Measurements from ENCODE around the gene FCGR3B.
"Not testable (repeated sequence)": the region's sequence is repeated elsewhere in the genome, so short reads cannot be mapped to it uniquely, and the experiment has no call there.

Gene FCGR3B

DNA sequence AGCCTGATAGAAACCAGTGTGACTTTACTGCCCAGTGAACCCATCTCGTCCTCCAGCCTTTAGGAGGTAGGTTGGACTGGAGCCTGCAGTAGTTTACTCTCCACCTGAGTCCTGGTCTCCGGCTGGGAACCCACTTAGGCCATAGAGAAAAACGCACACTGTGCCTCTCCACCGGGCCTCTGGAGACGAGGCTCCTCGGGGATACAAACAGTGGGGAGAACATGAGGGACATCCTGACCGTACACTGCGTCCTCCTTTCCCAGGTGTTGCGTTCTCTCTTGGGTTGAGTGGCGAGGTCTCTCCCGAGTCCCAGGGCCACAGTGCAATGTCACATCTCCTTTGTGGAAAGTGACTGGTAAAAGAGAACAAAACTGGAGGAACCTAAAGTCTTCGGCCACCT is 26.0 kb downstream of the FCGR3B start:
- DNase-seq = not testable (repeated sequence)

DNA sequence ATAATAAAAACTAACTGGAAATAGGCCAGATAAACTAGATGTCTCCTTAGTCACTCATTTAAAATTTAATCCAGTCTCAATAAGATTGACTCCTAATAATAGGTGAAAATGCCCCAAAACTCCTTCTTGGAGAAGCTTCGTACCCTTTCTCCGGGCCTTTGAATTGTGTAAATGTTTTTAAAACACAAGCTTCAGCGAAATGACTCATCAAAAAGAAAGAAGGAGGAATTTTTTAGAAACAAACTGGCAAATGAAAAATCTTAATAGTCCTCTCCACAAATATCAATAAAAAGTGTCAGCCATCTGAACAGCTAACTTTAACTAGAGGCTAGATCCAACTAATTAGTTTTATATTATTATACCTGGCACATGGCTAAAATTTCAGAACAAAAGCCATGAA is 33.9 kb downstream of the FCGR3B start:
- DNase-seq = not testable (repeated sequence)

GRCh38 chr1:161595583-161595982 is 35.4 kb downstream of the FCGR3B start:
- DNase-seq = not testable (repeated sequence)

DNA sequence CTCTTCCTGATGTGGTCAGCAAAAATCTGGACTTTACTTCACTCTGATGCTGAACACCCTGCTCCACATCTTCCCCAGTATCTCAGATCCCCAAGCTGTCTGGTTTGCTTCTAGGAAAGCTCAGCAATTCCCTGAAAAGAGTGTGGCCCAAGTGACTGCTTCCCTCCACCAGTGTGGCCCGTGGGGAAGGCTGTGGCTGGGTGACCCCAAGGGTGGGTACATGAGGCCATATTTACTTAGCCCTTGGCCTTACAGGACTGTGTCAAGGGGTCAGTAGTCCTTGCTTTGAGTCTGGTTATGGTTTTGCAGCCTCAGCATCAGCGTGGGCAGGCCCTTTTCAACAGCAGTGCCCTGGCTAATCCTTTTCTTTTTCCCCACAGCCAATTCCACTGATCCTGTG is 35.8 kb downstream of the FCGR3B start:
- DNase-seq = not testable (repeated sequence)

- DNase-seq = not testable (repeated sequence)
Observed at GRCh38 chr1:161594269-161594984, 36.5 kb downstream of the FCGR3B start.

GRCh38 chr1:161593092-161593755 is 37.8 kb downstream of the FCGR3B start:
- DNase-seq = not testable (repeated sequence)

- not testable (repeated sequence) for DNase-seq
Observed at GRCh38 chr1:161592586-161592985, 38.4 kb downstream of the FCGR3B start.

DNA sequence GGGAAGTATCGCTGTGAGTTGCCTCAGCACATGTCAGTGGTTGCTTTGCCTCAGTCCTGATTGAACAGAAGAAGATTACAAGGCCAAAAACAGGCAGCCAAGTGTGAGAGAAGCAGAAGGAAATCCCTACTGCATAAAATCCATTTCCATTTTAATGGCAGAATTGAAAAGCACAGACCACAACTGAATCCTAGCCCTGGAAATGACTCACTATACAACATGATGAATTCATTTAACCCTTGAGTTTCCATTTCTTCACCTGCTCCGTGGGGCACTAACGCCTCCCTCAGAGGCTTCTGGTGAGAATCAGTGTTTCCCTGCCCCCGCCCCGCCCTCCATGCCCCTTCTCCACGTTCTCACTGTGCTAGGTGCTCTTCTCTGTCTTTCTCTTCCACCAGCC is 41.1 kb downstream of the FCGR3B start:
- DNase-seq = not testable (repeated sequence)

DNA sequence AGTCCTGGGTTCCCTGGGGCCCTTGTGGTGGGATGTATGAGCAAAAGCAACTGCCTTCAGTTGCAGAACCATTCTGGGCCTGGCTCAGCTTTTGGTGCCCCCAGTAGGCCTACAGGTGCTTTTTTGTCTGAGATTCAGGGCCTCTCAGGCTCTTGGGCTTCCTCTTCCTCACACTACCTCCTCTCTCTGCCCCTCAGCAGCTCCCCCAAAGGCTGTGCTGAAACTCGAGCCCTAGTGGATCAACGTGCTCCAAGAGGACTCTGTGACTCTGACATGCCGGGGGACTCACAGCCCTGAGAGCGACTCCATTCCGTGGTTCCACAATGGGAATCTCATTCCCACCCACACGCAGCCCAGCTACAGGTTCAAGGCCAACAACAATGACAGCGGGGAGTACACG is 41.6 kb downstream of the FCGR3B start:
- not testable (repeated sequence) for DNase-seq

DNA sequence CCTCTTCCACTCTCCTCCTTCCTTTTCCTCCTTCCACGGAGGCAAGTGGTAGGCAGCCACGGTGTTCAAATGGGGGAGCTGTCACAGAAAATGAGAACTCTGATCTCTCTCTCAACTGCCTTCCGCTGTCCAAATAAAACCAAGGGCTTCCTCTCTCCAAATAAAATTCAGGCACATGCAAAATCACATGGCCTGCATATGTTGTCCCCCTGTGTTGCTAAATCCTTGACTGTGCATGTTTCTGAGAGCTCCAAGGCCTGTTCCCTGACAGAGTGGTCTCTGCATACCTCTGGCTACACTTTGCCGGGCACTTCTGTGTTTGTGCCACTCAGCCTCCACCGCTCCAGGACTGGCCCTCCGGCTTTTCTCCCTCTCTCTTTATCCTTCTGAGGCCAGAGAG is 42.4 kb downstream of the FCGR3B start:
- not testable (repeated sequence) for DNase-seq

DNA sequence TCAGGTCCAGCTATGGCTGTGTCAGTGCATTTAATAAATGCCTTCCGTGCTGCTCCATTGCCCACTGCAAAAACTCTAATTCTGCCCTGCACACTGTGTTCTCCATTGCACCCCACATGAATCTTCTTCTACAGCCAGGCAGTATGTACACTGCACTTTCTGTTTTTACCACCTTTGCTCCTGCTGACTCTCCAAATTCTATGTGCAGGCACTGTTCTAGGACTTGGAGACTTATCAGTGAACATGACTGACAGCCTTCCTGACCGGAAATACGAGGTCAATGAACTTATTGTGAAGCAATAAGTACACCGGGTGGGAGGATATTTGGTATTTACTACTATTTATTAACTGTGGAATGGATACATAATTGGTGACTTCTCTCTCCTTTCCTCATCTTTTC is 48.1 kb downstream of the FCGR3B start:
- not testable (repeated sequence) for DNase-seq

GRCh38 chr1:161580879-161581537 is 50.0 kb downstream of the FCGR3B start:
- DNase-seq = not testable (repeated sequence)

DNA sequence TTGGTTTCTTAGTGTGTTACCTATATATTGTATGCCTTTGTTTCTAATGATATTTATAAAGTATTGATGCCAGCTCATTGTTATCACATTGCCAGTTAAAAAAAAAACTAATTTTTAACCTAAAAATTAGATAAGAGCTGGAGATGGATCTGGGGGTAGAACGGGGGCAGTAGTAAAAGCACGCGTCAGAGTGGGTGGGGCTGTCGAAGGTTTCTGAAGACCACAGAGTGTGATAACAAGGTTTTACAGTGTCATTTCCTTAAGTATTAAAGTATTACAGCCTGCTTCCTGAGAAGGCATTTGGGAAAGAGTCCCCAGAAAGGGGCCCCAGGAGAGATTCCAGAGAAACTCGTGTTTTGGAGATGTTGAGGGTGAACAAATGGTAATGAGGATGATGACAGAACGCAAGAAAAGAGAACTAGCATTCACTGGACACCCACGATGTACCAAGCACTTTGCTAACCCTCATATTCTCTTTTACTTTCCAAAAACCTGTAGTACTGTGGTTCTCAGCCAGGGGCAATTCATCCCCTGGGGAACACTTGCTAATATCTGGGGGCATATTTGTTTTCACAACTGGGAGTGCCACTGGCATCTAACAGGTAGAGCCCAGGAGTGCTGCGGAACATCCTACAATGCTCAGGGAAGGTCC is 51.0 kb downstream of the FCGR3B start:
- not testable (repeated sequence) for DNase-seq

GRCh38 chr1:161576676-161577075 is 54.3 kb downstream of the FCGR3B start:
- not testable (repeated sequence) for DNase-seq
